ENCODE results near the gene STXBP6.
"Not testable (repeated sequence)": the region's sequence is repeated elsewhere in the genome, so short reads cannot be mapped to it uniquely, and the experiment has no call there.

Gene STXBP6

GRCh38 chr14:24790196-24790595, 259.8 kb downstream of the STXBP6 start:
- no peak for DNase-seq

- DNase-seq: no peak
Observed at GRCh38 chr14:24789378-24789884, 260.5 kb downstream of the STXBP6 start.

- no peak for DNase-seq
Observed at GRCh38 chr14:24785698-24786097, 264.2 kb downstream of the STXBP6 start.

GRCh38 chr14:24784981-24785380, 265.0 kb downstream of the STXBP6 start:
- DNase-seq: no peak

- DNase-seq: no peak
Observed at GRCh38 chr14:24783791-24784190, 266.2 kb downstream of the STXBP6 start.

GRCh38 chr14:24780281-24780680, 269.7 kb downstream of the STXBP6 start:
- no peak for DNase-seq

DNA sequence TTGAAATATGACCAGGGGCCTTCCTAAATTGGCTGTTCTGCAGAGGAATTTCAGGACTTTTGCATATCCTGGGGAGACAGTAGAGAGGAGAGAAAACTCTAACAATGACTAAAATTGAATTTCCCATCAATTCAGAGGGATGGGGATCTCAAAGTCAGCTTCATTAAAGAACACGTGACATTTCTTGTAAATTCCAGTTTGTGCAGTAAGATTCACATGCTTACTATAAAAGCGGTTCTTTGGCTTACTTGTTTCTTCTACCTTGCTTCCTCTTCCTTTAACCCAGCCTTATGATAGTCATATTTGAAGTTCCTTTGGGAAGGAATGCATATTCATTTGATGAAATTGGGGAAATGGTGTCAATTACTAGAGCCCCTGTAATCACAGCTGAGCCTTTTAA, 272.3 kb downstream of the STXBP6 start:
- DNase-seq: no peak

DNA sequence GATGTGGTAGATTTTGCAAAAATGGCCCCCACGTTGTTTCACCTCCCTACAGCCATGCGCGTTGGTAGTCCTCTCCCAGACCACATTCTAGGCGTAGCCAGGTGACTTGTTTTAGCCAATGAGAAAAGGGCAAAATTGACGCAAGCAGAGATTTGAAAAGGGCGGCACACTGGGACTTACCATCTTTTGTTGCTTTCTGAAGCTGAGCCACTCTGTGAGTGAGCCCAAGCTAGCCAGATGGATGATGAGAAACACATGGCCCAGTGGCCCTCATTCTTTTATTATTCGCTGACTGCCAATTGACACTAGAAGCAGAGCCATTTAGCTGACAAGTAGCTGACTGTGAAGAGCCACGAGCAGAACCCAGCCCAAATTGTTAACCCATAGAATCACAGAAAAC, 274.0 kb downstream of the STXBP6 start:
- DNase-seq: no peak

DNA sequence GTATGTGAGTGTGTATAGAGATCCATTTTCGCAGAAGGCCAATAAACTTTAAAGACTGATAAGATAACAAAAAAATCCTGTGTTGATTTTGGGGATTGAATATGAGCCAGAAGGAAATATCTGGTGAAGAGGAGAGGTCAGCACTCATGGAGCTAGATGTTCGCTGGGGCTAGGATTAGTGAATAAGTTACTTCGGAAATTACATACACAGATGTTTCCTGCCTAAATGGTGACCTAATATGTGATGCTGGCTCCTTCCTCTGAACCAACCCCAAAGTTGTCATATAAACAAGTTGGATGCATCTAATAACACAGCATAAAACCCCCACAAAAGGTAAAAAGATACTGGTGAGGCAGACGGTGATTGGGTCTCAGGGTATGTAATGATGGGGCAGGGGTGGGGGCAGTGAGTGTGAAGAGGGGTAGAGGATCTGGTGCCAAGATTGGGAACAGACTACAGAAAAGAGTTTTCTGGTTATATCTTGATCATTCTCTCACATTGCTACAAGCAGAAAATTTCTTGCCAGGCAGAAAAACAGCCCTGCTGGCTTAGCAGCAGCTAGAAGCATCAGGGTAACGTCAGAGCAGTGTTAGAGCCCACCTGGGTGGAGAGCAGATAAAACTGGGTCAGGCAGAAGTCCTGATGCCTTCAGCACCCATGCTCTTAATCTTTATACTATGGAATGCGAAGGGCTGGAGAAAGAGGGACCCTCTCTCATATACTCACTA, 275.6 kb downstream of the STXBP6 start:
- DNase-seq: no peak

DNA sequence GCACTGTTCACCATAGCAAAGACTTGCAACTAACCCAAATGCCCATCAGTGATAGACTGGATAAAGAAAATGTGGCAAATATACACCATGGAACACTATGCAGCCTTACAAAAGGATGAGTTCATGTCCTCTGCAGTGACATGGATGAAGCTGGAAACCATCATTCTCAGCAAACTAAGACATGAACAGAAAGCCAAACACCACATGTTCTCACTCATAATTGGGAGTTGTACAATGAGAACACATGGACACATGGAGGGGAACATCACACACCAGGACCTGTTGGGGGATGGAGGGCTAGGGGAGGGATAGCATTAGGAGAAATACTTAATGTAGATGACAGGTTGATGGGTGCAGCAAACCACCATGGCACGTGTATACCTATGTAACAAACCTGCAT, 276.4 kb downstream of the STXBP6 start:
- DNase-seq: not testable (repeated sequence)

DNA sequence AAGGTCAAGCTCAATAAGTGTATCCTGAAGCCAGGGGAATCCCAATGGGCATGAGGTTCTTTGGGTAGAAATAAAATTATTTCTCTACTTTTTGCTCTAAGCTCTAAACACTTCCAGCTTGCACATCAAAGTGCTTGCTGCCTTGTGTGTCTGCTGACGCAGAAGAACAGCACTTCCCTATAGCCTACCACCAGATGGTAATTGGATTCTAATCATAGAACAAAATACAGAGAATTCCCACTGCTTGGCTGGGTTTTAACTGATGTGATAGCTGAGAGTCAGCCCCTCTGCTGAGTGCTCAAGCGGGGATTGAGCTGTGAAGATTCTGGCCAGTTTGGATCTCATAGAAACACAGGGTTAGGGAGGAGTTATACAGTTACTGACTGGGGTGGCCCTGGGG, 283.5 kb downstream of the STXBP6 start:
- no peak for DNase-seq

DNA sequence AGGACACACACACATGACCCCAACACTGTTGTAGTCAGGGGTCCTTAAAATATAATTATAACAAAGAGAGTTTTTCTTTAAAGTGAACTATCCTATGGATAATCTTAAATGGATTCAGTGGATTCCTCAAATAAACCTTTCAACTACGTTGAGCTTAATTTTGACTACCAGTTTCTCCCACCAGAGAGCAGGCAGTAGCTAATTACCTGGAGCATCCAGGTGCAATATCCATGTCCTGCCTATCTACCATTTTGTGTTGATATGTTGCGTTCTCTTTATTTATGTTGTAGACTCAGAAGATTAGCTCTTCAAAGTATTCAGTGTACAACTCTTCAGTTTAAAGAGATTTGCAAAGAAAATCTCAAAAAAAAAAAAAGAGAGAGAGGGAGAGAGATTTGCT, 288.8 kb downstream of the STXBP6 start:
- no peak for DNase-seq
